Esophagus muscularis mucosa (tissue), 4 donors: ENCODE data around the gene RNF145. TPM values are rescaled to one million over a fixed set of nuclear protein-coding genes. Genes with fewer than 3 reads are reported as not detected.
A peak's percentile ranks its signal among the peaks of the same experiment; 100 is the strongest.

ENCODE experiments used
- DNase-seq: peaks from one replicate; pipeline ENCODE4 v3.0.0-alpha.2; 2017; ENCODE audit errors: extremely low spot score
- H3K27ac ChIP-seq, 4 donors: fragments of 200-600 bp; sonication (generic); replicated peaks in 1 of 4; 1 replicate in 3 of 4; 2 replicates in 1 of 4; pipeline ENCODE4 v1.5.1; 2016 to 2019; ENCODE audit warnings: mild to moderate bottlenecking in 1 of 4
- H3K27me3 ChIP-seq, 4 donors: fragments of 200-600 bp; sonication (generic); one replicate each; pipeline versions ENCODE4 v1.5.1 to v1.6.0; 2016 to 2019
- H3K36me3 ChIP-seq, 4 donors: fragments of 200-600 bp; sonication (generic); one replicate each; pipeline ENCODE4 v1.5.1; 2016 to 2019
- H3K4me1 ChIP-seq, 4 donors: fragments of 200-600 bp; sonication (generic); one replicate each; pipeline ENCODE4 v1.5.1; 2016 to 2019
- H3K4me3 ChIP-seq, 4 donors: fragments of 200-600 bp; sonication (generic); 1 replicate in 2 of 4; 2 replicates in 2 of 4; pipeline ENCODE4 v1.5.1; 2016 to 2019; ENCODE audit warnings: mild to moderate bottlenecking in 4 of 4, moderate library complexity in 1 of 4
- H3K9me3 ChIP-seq, 4 donors: fragments of 200-600 bp; sonication (generic); 1 replicate in 3 of 4; 2 replicates in 1 of 4; pipeline ENCODE4 v1.5.1; 2016 to 2019
- CTCF ChIP-seq, 3 experiments: fragments of 200-600 bp in 2 of 3; fragments of 450-650 bp in 1 of 3; sonication (generic) in 2 of 3; IDR thresholded peaks; one replicate each; pipeline ENCODE4 v1.5.1; 2017 to 2019; ENCODE audit warnings: antibody characterized with exemption in 3 of 3, mild to moderate bottlenecking in 2 of 3, moderate library complexity in 1 of 3
- EP300 ChIP-seq: sonication (generic); formaldehyde crosslinking; IDR thresholded peaks from one replicate; pipeline ENCODE4 v1.6.1; 2017; ENCODE audit warnings: antibody characterized with exemption
- POLR2A ChIP-seq: fragments of 450-650 bp; IDR thresholded peaks from one replicate; pipeline ENCODE4 v1.6.1; 2017; ENCODE audit warnings: antibody characterized with exemption, moderate library complexity, mild to moderate bottlenecking, low read depth
- POLR2AphosphoS5 ChIP-seq, 2 donors: sonication (generic); formaldehyde crosslinking; IDR thresholded peaks; one replicate each; pipeline ENCODE4 v1.6.1; 2017; ENCODE audit warnings: antibody characterized with exemption in 2 of 2
- WGBS: methylation state at CpG from one replicate; pipeline ENCODE4 v1.1.5; 2018; 5-methylcytosine and 5-hydroxymethylcytosine counted together
- intact Hi-C: fragments of 100-400 bp; cut with DNase I; formaldehyde crosslinking; loops from one replicate; pipeline ENCODE4 v1.15.1; 2023
- total RNA-seq, 4 donors: library from RNA; depleted of rRNA; stranded (reverse); fragments of >200 nt; gene quantifications; one replicate each; pipeline versions ENCODE4 v1.1.0 to v1.2.1, GENCODE V29; 2016

The RNF145 gene
- total RNA-seq, 4 donors from 2014 or later: 50.5 to 84.1 (median 63.9) TPM

DNA sequence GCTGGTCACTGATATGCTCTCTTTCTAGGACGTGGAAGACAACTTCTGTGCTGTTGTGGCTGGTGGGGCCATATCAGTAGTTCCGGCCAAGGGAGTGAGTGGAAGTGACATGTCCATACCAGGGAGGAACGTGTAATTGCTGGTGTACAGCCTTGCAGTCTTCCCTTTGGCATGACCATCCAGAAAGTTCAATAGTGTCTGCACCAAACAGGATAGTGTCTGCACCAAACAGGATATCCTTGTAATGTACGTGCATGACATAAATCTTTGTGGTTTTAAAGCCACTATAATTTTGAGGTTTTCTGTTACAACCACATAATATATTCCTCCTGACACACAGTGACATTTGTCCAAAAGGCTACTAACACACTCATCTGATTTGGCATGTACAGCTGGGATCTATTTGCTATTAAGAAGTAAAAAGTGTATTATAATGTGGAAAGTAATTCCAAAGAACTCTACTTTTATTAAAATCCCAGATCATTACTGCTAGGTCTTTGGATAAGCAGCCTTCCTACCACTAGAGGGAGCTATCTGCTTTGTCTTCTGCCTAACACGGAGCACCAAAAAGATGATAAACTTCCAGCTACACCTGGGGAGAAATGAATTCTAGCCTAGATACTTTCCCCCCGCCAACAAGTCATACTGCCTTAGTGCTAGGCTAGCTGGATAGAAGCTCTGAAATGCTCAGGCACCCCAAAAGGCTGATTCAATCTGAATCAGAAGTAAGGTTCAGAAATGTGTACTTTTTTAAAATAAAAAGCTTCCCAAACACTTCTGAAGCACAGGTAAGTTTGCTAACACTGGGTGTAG is 52.7 kb downstream of the RNF145 start:
- intact Hi-C loops: loop anchor here (1.0 kb wide), 1 partner anchor 52 kb away; no protein-coding TSS in a partner anchor
- H3K4me3 ChIP-seq: no peak overlapping the region
- 36% methylated on average over 6 of the region's 6 CpGs for WGBS
- H3K9me3 ChIP-seq: no peaks in the 10 kb centered on the region
- H3K36me3 ChIP-seq: peaks cover 12 to 53% (median 41%) of the 10 kb centered on the region in 4 donors
- no peak for TF ChIP-seq EP300
- peak; percentile 80 to 88 (median 80) for TF ChIP-seq CTCF (IDR thresholded peaks at IDR 0.05)
- H3K4me1 ChIP-seq: peaks cover 0 to 5% (median 1%) of the 10 kb centered on the region in 4 donors
- H3K27me3 ChIP-seq: no peaks in the 10 kb centered on the region
- H3K27ac ChIP-seq: no peak overlapping the region
- no peak for DNase-seq

- no peaks in the 10 kb centered on the region for H3K9me3 ChIP-seq
- peaks cover 0 to 5% (median 1%) of the 10 kb centered on the region in 4 donors for H3K4me1 ChIP-seq
- WGBS: 74% methylated on average over 2 of the region's 2 CpGs
- intact Hi-C loops: loop anchor here (1.0 to 2.0 kb wide), 2 partner anchors 52 to 107 kb away; partner anchors contain the start of gene UBLCP1
- TF ChIP-seq POLR2AphosphoS5 (IDR thresholded peaks at IDR 0.05) (no peak), POLR2A (no peak), EP300 (no peak), CTCF (IDR thresholded peaks at IDR 0.05) (no peak)
- no peak overlapping the region for H3K4me3 ChIP-seq
- no peak for DNase-seq
- peaks cover 12 to 48% (median 36%) of the 10 kb centered on the region in 4 donors for H3K36me3 ChIP-seq
- H3K27me3 ChIP-seq: no peaks in the 10 kb centered on the region
- H3K27ac ChIP-seq: no peak overlapping the region
These were observed 53.4 kb downstream of the RNF145 start for GRCh38 chr5:159155960-159156359.

DNA sequence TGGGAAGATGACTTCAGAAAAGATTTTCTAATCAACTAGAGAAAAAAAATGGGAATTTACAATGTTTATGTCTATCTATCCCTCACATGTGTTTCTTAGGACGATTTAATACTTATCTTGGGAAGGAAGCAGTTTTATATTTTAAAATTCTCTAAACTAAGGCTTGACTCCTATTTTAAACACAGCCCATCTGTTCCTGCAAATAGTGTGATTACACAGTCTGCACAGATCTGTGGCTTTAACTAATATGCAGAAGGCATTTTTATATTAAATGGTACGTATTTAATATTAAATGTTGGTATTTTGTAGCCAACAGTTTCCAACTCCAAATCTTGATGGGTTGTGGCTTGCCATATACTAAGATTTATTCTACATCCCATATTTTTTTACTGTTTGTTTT is 56.5 kb downstream of the RNF145 start:
- Histone ChIP-seq H3K4me1 (peaks cover 0 to 3% (median 0%) of the 10 kb centered on the region in 4 donors), H3K27me3 (no peaks in the 10 kb centered on the region), H3K27ac (no peak overlapping the region), H3K36me3 (peaks cover 4 to 20% (median 9%) of the 10 kb centered on the region in 4 donors), H3K4me3 (no peak overlapping the region), H3K9me3 (no peaks in the 10 kb centered on the region)
- TF ChIP-seq EP300: no peak
- intact Hi-C loops: no loop called here
- no peak for DNase-seq
- WGBS: 59% methylated on average over 2 of the region's 2 CpGs

DNA sequence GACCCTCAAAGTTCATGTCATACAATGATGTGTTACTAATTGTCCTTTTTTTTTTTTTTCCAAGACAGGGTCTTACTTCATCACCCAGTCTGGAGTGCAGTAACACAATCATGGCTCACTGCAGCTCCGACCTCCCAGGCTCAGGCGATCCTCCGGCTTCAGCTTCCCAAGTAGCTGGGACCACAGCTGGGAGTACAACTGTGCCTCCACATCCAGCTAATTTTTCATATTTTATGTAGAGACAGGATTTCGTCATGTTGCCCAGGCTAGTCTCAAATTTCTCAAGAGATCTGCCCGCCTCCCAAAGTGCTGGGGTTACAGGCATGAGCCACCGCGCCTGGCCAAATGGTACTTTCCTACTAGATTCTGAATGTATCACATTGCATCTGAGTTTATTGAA is 60.3 kb downstream of the RNF145 start:
- Histone ChIP-seq H3K27ac (no peak overlapping the region), H3K9me3 (no peaks in the 10 kb centered on the region), H3K4me3 (no peak overlapping the region), H3K27me3 (no peaks in the 10 kb centered on the region), H3K4me1 (no peaks in the 10 kb centered on the region), H3K36me3 (no peaks in the 10 kb centered on the region)
- WGBS: 92% methylated on average over 7 of the region's 7 CpGs
- intact Hi-C loops: no loop called here
- no peak for TF ChIP-seq CTCF (IDR thresholded peaks at IDR 0.05)
- no peak for TF ChIP-seq POLR2AphosphoS5 (IDR thresholded peaks at IDR 0.05)
- no peak for TF ChIP-seq POLR2A
- TF ChIP-seq EP300: no peak
- DNase-seq: no peak

DNA sequence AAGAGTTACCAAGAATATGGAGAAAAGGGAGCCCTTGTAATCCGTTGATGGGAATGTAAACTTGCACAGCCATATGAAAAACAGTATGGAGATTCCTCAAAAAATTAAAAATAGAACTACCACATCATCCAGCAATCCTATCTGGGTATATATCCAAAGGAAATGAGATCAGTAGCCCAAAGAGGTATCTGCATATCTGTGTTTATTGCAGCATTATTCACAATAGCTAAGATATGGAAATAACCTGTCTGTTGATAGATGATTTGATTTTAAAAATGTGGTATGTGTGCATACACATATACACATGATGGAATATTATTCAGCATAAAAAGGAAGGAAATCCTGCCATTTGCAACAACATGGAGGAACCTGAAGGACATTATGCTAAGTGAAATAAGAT is 61.4 kb downstream of the RNF145 start:
- no peaks in the 10 kb centered on the region for H3K36me3 ChIP-seq
- H3K4me1 ChIP-seq: no peaks in the 10 kb centered on the region
- WGBS: 64% methylated on average over 1 of the region's 1 CpG
- DNase-seq: no peak
- no peak overlapping the region for H3K4me3 ChIP-seq
- H3K27me3 ChIP-seq: no peaks in the 10 kb centered on the region
- intact Hi-C loops: no loop called here
- no peaks in the 10 kb centered on the region for H3K9me3 ChIP-seq
- no peak for TF ChIP-seq EP300
- no peak for TF ChIP-seq POLR2AphosphoS5 (IDR thresholded peaks at IDR 0.05)
- no peak for TF ChIP-seq CTCF (IDR thresholded peaks at IDR 0.05)
- no peak for TF ChIP-seq POLR2A
- H3K27ac ChIP-seq: no peak overlapping the region
